NCI-H2029 treated with DMSO at 0.1 percent for 48 hours (cell line): ENCODE results near the gene TEX36.
"Not testable (repeated sequence)": the region's sequence is repeated elsewhere in the genome, so short reads cannot be mapped to it uniquely, and the experiment has no call there.

Experiments
- DNase-seq: peaks from one replicate; lab custom pipeline; 2025; lab: John Stamatoyannopoulos, UW

Gene TEX36

GRCh38 chr10:125629758-125630376 is 53.1 kb downstream of the TEX36 start:
- DNase-seq: no peak

DNA sequence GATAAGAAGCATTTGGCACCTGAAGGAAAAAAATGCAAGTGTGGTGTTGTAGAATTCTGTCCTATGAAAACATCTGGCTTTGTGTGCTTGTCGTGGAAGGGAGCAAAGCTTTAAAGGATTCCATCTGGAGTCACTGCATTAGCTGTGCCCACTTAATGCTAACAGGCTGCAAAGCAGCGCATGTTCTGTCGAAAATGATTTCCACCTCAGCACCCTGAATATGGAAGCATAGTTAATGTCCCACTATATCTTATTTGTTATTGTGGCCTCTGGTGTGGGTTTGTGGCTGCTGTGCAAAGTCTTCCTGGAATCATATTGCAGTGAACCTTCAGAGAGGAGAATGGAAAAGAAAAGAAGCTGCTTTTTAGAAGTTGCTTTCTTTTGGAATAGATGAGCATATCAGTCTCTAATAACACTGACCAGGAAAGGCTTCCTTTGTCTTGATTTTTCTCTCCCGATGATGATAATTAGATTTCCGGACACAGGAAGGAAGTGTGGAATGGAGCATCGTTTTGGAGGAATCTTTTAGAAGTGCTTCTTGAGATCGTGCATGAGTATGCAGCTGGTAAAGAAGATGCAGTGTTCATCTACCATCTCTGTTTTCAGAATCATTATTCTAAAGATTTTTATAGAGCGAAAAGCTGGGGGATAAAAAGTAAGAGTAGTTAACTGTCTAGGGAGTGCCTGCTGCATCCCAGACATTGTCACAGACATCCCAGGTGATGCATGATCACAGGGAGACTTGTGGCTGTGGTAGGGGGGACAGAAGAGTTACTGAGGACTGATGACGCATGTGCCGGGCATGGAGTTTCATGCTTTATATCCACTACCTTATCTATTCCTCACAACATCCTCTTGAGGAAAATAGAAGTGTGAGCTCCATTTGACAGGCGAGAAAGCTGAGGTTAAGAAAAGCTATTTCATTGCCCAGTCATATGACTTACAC is 54.6 kb downstream of the TEX36 start:
- no peak for DNase-seq

- no peak for DNase-seq
These were observed 55.3 kb downstream of the TEX36 start for GRCh38 chr10:125627646-125628045.

DNA sequence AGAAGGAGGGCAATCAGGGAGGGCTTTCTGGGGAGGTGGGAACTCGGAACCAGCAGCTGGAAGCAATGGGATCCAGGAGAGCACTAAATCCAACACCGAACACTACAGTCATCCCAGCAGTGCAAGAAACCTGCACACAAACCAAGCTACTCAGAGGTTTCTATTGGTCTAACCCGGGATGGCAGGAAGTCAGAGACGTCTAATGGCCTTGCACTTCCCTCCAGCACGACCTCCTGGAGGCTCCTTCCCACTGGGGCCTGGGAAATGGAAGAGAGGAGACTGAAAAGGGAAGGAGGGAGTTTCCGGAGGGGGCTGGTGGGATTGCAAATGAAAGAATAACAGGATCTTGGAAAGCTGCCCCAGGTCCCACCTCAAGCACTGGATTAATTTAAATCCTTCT is 56.3 kb downstream of the TEX36 start:
- DNase-seq: no peak

DNA sequence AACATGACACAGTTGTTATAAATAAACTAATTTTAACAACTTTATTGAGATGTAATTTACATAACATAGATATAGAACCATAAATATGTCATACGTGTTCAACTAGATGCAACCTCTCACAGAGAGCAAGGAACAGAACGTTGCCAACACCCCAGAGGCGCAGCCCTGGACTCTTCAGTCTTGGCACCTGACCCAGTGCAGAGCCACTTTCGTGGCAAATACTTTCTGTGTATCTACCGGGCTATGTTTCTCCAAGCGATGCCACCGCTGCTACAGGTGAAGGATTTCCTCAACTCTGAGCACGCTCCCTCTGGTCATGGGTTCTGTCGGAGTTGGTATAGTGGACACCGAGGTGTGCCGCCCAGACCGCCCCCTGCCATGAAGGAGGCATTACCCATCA is 57.4 kb downstream of the TEX36 start:
- no peak for DNase-seq

GRCh38 chr10:125624800-125625199 is 58.2 kb downstream of the TEX36 start:
- DNase-seq: no peak

DNA sequence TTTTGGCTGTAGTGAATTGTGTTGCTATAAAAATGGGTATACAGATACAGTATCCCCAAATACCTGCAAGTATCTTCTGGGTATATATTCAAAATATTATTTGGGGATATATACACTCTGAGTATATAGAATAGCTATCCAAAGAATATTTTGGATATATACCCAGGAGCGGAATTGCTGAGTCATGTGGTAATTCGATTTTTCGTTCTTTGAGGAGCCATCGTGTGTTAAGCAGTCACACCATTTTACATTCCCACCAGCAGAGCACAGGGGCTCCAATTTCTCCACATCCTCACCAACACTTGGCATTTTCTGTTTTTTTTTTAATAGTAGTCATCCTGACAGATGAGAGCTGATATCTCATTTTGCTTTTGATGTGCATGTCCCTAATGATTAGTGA is 61.9 kb downstream of the TEX36 start:
- no peak for DNase-seq

- DNase-seq: no peak
These were observed 62.6 kb downstream of the TEX36 start for GRCh38 chr10:125620401-125620800.

DNA sequence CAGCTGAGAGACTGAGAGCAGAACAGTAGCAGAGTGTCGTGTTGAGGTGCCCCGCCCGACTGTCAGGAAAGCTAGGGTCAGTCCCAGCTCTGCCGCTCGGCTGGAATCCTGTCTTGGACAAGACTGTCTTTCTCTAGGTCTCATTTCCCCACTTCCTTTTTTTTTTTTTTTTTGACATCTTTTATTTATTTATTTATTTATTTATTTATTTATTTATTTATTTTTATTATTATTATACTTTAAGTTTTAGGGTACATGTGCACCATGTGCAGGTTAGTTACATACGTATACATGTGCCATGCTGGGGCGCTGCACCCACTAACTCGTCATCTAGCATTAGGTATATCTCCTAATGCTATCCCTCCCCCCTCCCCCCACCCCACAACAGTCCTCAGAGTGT is 69.9 kb downstream of the TEX36 start:
- DNase-seq: not testable (repeated sequence)

GRCh38 chr10:125611756-125612155 is 71.2 kb downstream of the TEX36 start:
- no peak for DNase-seq

- DNase-seq: no peak
These were observed 71.7 kb downstream of the TEX36 start for GRCh38 chr10:125611216-125611615.

- no peak for DNase-seq
These were observed 73.1 kb downstream of the TEX36 start for GRCh38 chr10:125609859-125610258.

DNA sequence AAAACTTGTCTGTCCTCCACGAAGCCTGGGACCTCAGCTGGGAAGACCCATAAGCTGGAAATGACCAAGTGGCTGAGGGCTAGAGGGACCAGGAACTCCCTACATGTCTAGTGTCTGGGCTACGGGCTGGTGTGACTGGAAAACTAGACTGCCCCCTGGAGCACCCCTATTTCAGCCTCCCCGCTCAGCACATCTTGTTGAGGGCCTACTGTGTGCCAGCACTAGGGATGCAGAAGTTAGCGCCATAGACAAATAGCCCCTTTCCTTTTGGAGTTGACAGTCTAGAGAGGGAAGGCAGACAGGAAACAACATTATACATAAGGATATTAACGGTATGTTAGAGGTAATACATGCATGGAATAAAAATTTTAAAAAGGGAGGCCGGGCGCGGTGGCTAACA is 74.5 kb downstream of the TEX36 start:
- DNase-seq: no peak

- no peak for DNase-seq
These were observed 75.2 kb downstream of the TEX36 start for GRCh38 chr10:125607689-125608290.

- no peak for DNase-seq
These were observed 76.5 kb downstream of the TEX36 start for GRCh38 chr10:125606414-125607010.
